NCI-H2081 treated with DMSO at 0.1 percent for 48 hours (cell line): ENCODE data around the gene TGFBR3.
"Not testable (repeated sequence)": the region's sequence is repeated elsewhere in the genome, so short reads cannot be mapped to it uniquely, and the experiment has no call there.

Experiments used
- DNase-seq: peaks from one replicate; lab custom pipeline; 2025; lab: John Stamatoyannopoulos, UW

TGFBR3 gene

GRCh38 chr1:91883470-91883869 lies 2.5 kb downstream of the TGFBR3 start:
- no peak for DNase-seq

GRCh38 chr1:91881280-91881679 lies 4.7 kb downstream of the TGFBR3 start:
- DNase-seq = no peak

- no peak for DNase-seq
Observed at GRCh38 chr1:91879733-91880132, 6.2 kb downstream of the TGFBR3 start.

GRCh38 chr1:91877574-91878208 lies 8.3 kb downstream of the TGFBR3 start:
- DNase-seq = no peak

GRCh38 chr1:91876781-91877573 lies 9.0 kb downstream of the TGFBR3 start:
- no peak for DNase-seq

- DNase-seq = no peak
Observed at GRCh38 chr1:91876040-91876470, 9.9 kb downstream of the TGFBR3 start.

- no peak for DNase-seq
Observed at GRCh38 chr1:91874167-91874566, 11.8 kb downstream of the TGFBR3 start.

- no peak for DNase-seq
Observed at GRCh38 chr1:91872559-91873081, 13.3 kb downstream of the TGFBR3 start.

GRCh38 chr1:91872000-91872399 lies 14.0 kb downstream of the TGFBR3 start:
- no peak for DNase-seq

- no peak for DNase-seq
Observed at GRCh38 chr1:91870322-91870721, 15.6 kb downstream of the TGFBR3 start.

GRCh38 chr1:91866425-91866824 lies 19.5 kb downstream of the TGFBR3 start:
- DNase-seq = no peak

- no peak for DNase-seq
Observed at GRCh38 chr1:91864017-91864700, 21.8 kb downstream of the TGFBR3 start.

- DNase-seq = no peak
Observed at GRCh38 chr1:91863498-91863897, 22.5 kb downstream of the TGFBR3 start.

- no peak for DNase-seq
Observed at GRCh38 chr1:91862120-91862519, 23.8 kb downstream of the TGFBR3 start.

- no peak for DNase-seq
Observed at GRCh38 chr1:91857557-91858239, 28.3 kb downstream of the TGFBR3 start.

GRCh38 chr1:91856996-91857395 lies 29.0 kb downstream of the TGFBR3 start:
- DNase-seq = no peak

GRCh38 chr1:91854852-91855534 lies 31.0 kb downstream of the TGFBR3 start:
- no peak for DNase-seq

GRCh38 chr1:91853397-91853796 lies 32.6 kb downstream of the TGFBR3 start:
- no peak for DNase-seq

GRCh38 chr1:91852011-91852410 lies 33.9 kb downstream of the TGFBR3 start:
- not testable (repeated sequence) for DNase-seq

GRCh38 chr1:91851130-91852010 lies 34.6 kb downstream of the TGFBR3 start:
- DNase-seq = peak; percentile 56

GRCh38 chr1:91850708-91851107 lies 35.2 kb downstream of the TGFBR3 start:
- DNase-seq = no peak
